Measurements from ENCODE around the gene GRK6.

The GRK6 gene

DNA sequence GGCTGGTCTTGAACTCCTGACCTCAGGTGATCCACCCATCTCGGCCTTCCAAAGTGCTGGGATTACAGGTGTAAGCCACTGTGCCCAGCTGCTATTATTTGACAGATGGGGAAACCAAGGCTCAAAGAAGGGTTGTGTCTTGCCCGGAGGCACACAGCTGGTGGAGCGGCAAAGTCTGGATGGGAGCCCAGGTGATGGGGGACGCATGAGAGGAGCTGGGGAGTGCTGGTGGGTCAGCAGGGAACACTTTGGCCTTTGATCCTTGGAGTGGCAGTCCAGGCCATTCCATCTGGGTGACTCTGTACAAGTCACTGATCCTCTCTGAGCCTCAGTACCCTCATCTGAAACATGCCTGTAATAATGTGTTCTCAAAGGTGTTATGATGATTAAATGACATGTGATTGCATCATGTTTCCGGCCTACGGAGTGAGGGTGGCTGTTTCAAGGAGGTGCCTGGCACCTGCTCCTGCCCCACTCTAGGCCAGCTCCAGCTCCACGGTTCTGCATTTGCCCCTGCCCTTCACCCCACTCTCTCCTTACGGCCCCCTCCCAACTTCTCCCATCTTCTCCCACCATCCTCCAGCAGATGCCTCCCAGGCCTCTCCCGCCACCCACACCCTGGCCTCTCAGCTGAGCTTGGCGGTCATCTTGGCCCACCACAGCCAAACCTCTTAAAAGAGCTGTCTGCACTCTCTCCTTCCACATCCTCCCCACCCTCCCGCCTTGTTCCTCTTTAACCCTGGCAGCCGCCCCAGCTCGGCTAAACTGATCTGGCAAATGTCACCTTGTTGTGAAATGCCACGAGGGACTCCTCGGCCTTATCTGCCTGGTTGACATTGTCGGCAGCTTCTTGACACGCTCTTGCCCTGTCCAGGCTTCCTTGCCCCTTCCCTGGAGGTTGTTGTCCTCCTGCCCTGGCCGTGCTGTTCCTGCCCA is 52.5 kb downstream of the GRK6 start (continued):
- TF ChIP-seq ZNF398 (tag by site-specific recombination; IDR thresholded peaks at IDR 0.05) (peak; percentile 81), KLF10 (tag by site-specific recombination; IDR thresholded peaks at IDR 0.05) (no peak), ZFHX2 (tag by site-specific recombination; conservative IDR thresholded peaks at IDR 0.05) (peak; percentile 87), ZSCAN5A (tag by site-specific recombination; IDR thresholded peaks at IDR 0.05) (no peak), ZNF341 (tag by site-specific recombination; IDR thresholded peaks at IDR 0.05; ENCODE audit: low read depth) (0 out of 2 replicates have a peak, but pooled peaks have one; percentile 50), GLIS2 (tag by site-specific recombination; IDR thresholded peaks at IDR 0.05) (0 out of 2 replicates have a peak, but pooled peaks have one; percentile 19), ATF2 (tag by site-specific recombination; IDR thresholded peaks at IDR 0.05; ENCODE audit: low read depth) (0 out of 2 replicates have a peak, but pooled peaks have one; percentile 40), KLF7 (tag by site-specific recombination; IDR thresholded peaks at IDR 0.05; ENCODE audit: borderline replicate concordance) (no peak), ZEB2 (tag by site-specific recombination; IDR thresholded peaks at IDR 0.05) (0 out of 2 replicates have a peak, but pooled peaks have one; percentile 33), EGR2 (tag by site-specific recombination; IDR thresholded peaks at IDR 0.05; ENCODE audit: low read depth) (peak; percentile 82), HIC1 (tag by site-specific recombination; IDR thresholded peaks at IDR 0.05) (no peak), ZNF843 (tag by site-specific recombination; IDR thresholded peaks at IDR 0.05) (no peak), ZNF585B (tag by site-specific recombination; IDR thresholded peaks at IDR 0.05) (no peak), ZNF707 (tag by site-specific recombination; IDR thresholded peaks at IDR 0.05) (no peak)
- TF ChIP-seq, protein P1, sequence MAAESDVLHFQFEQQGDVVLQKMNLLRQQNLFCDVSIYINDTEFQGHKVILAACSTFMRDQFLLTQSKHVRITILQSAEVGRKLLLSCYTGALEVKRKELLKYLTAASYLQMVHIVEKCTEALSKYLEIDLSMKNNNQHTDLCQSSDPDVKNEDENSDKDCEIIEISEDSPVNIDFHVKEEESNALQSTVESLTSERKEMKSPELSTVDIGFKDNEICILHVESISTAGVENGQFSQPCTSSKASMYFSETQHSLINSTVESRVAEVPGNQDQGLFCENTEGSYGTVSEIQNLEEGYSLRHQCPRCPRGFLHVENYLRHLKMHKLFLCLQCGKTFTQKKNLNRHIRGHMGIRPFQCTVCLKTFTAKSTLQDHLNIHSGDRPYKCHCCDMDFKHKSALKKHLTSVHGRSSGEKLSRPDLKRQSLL (tag by site-specific recombination; IDR thresholded peaks at IDR 0.05), result peak; percentile 49; the same call in 1 of the 2 replicates

DNA sequence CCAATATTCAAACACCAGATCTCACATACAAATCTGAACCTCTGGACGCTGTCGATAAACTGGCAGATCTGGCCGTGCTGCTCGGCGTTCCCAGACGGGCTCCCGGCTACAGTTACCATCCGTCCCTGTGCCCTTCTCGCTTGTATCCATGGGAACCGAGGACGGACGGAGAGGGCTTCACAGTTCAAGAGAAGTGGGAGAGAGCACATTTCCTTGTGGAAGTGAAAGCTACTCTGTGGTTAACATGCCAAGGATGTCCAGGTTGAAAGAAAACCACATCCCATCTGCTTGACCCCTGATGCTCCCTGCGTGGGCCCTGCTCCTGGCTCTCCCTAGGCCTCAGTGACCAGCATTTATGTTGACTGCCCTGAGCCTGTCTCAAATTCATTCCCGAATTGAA is 53.3 kb downstream of the GRK6 start:
- no peaks in the 10 kb centered on the region for H3K9me3 ChIP-seq (ENCODE audit: control insufficient read depth, insufficient read depth, low read depth, low read length)
- CTCF ChIA-PET, result interaction anchor here (0.6 to 1.6 kb wide), 2 partner anchors 21 to 128 kb away, joined by 3 to 11 read pairs; no protein-coding TSS in a partner anchor
- peaks cover 0 to 28% of the 10 kb centered on the region in 2 experiments; a peak in 1 of 3 replicates for H3K36me3 ChIP-seq (ENCODE audit: control insufficient read depth in 2 of 2, insufficient read depth in 1 of 2, low read length in 2 of 2)
- no peaks in the 10 kb centered on the region; the same call in 1 of the 2 replicates for H3K4me1 ChIP-seq (ENCODE audit: control insufficient read depth, insufficient read depth, low read length)
- no peak overlapping the region for H3K4me3 ChIP-seq (ENCODE audit: low read depth, low read length)
- no peak overlapping the region for H3K27ac ChIP-seq (ENCODE audit: extremely low read depth, low read depth, low read length)
- POLR2A ChIA-PET, result interaction anchor here (1.1 to 8.1 kb wide), 4 partner anchors 11 to 25 kb away, joined by 4 to 106 read pairs (median 10); partner anchors contain the start of gene PDLIM7
- TF ChIP-seq ZNF514 (tag by site-specific recombination; IDR thresholded peaks at IDR 0.05) (no peak), ZIC2 (tag by site-specific recombination; IDR thresholded peaks at IDR 0.05) (no peak)
- TF ChIP-seq, protein P2, sequence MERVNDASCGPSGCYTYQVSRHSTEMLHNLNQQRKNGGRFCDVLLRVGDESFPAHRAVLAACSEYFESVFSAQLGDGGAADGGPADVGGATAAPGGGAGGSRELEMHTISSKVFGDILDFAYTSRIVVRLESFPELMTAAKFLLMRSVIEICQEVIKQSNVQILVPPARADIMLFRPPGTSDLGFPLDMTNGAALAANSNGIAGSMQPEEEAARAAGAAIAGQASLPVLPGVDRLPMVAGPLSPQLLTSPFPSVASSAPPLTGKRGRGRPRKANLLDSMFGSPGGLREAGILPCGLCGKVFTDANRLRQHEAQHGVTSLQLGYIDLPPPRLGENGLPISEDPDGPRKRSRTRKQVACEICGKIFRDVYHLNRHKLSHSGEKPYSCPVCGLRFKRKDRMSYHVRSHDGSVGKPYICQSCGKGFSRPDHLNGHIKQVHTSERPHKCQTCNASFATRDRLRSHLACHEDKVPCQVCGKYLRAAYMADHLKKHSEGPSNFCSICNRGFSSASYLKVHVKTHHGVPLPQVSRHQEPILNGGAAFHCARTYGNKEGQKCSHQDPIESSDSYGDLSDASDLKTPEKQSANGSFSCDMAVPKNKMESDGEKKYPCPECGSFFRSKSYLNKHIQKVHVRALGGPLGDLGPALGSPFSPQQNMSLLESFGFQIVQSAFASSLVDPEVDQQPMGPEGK (tag by site-specific recombination; IDR thresholded peaks at IDR 0.05), result no peak
- TF ChIP-seq, protein P3, sequence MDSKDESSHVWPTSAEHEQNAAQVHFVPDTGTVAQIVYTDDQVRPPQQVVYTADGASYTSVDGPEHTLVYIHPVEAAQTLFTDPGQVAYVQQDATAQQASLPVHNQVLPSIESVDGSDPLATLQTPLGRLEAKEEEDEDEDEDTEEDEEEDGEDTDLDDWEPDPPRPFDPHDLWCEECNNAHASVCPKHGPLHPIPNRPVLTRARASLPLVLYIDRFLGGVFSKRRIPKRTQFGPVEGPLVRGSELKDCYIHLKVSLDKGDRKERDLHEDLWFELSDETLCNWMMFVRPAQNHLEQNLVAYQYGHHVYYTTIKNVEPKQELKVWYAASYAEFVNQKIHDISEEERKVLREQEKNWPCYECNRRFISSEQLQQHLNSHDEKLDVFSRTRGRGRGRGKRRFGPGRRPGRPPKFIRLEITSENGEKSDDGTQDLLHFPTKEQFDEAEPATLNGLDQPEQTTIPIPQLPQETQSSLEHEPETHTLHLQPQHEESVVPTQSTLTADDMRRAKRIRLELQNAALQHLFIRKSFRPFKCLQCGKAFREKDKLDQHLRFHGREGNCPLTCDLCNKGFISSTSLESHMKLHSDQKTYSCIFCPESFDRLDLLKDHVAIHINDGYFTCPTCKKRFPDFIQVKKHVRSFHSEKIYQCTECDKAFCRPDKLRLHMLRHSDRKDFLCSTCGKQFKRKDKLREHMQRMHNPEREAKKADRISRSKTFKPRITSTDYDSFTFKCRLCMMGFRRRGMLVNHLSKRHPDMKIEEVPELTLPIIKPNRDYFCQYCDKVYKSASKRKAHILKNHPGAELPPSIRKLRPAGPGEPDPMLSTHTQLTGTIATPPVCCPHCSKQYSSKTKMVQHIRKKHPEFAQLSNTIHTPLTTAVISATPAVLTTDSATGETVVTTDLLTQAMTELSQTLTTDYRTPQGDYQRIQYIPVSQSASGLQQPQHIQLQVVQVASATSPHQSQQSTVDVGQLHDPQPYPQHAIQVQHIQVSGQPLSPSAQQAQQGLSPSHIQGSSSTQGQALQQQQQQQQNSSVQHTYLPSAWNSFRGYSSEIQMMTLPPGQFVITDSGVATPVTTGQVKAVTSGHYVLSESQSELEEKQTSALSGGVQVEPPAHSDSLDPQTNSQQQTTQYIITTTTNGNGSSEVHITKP (tag by site-specific recombination; IDR thresholded peaks at IDR 0.05), result no peak
